GM18519 (cell line): ENCODE measurements around the gene DELE1.
"Not testable (repeated sequence)": the region's sequence is repeated elsewhere in the genome, so short reads cannot be mapped to it uniquely, and the experiment has no call there.

Experiments
- ATAC-seq: cut with Tn5 transposase; IDR thresholded peaks from one replicate; pipeline ENCODE4 v1.9.1; 2021; ENCODE audit warnings: mild to moderate bottlenecking, moderate library complexity; ENCODE audit not compliant: unreplicated experiment, low FRiP score

DELE1 gene

DNA sequence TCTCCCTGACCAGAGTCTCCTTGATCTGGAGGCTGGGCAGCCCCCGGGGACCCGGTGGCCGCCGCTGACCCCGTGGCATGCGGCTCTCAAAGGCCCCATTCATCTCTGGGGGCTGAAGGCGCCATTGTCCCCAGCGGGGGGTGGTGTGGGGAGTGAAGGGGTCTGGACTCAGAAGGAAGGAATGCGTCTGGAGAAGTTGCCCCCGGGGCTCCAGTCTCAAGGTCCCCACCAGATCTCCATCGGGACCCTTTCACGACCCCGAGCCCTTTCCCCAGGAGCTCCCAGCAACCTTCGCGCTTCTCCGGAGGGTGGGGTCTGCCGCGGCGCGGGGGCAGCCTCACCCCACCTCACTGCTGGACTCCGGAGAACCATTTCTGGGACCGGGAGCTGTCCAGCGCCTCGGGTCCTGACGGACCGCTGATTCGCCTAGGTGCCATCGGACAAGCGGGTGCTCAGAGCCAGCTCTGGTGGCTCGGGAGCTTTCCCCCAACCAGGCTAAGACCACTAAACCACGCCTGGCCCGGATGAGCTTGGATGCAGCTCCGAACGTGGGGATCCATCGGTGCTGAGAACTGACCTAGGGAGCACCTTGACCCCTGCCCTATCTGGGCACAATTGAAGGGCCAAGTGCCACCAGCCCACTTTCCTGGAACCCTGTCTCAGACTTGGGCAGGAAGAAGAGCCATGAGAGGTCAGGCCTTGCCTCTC, 40.3 kb upstream of the DELE1 start:
- ATAC-seq = no peak

DNA sequence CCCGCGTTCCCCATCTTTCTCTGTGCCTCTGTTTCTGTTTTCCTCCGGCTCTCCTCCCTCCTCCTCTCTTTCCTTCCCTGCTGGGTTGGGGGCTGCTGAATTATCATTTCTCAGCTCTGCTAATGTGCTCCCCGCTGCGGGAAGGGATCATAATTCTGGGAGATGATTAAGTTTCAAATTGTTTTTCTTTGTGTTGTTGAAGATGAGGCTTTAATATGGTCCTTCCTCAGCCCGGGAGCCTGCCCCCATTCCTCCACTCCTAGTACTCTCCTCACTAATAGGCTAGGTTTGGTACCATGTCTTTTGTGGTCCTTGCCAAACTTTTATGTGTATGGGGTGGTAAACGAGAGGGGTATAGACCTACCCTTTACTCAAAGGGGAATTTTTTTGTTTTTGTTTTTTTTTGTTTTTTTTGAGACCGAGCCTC, 39.8 kb upstream of the DELE1 start:
- no peak for ATAC-seq

DNA sequence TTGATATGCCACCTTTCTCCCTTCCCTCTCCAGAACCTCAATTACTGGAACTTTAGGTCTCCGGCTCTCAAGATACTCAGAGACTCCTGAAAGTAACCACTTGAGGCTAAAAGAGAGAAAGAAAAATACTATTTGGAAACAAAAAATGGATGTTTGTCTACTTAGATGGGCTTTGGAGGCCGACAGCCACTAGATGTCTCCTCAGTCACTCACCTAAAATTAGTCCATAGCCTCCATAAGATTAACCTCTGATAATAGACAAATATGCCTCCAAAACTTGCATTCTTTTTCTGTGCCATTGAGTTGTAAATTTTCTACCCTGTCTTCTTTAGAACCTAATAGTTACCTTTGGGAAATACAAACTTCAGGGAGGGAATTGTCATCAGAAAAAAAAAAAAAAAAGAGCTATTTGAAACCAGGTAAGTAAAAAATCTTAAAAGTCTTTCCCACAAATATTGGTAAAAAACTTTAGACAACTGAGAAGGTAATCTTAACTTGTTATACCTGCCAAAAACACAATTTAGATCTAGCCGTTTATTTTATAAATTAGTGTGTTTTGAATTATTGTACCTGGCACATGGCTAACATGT, 34.3 kb upstream of the DELE1 start:
- no peak for ATAC-seq

DNA sequence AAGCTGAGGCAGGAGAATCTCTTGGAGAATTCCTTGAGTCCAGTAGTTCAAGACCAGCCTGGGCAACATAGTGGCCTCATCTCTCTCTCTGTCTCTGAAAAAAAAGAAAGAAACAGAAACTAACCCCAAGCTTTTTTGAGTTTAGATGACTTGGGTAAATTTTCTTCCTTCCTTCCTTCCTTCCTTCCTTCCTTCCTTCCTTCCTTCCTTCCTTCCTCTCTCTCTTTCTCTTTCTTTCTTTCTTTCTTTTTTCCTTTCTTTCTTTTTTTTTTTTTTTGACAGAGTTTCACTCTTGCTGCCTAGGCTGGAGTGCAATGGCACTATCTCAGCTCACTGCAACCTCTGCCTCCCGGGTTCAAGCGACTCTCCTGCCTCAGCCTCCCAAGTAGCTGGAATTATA, 33.2 kb upstream of the DELE1 start:
- not testable (repeated sequence) for ATAC-seq

DNA sequence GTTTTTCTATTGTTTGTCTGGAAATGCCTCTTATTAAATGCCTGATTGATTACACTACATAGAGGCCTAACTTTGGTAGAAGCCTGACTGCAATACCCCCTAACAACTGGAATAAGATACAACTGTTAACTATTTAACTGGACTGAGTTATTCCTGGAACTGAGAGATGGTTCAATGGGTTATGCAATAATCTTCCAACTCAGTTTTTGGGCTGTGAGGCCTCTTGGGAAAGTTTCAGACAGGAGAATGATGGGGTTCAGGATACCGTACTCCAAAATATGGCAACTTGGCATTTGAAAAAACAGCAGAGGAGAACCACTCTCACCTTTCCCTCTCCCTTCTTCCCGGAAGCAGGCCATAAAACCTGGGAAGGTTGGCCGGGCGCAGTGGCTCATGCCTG, 26.2 kb upstream of the DELE1 start:
- ATAC-seq = no peak

DNA sequence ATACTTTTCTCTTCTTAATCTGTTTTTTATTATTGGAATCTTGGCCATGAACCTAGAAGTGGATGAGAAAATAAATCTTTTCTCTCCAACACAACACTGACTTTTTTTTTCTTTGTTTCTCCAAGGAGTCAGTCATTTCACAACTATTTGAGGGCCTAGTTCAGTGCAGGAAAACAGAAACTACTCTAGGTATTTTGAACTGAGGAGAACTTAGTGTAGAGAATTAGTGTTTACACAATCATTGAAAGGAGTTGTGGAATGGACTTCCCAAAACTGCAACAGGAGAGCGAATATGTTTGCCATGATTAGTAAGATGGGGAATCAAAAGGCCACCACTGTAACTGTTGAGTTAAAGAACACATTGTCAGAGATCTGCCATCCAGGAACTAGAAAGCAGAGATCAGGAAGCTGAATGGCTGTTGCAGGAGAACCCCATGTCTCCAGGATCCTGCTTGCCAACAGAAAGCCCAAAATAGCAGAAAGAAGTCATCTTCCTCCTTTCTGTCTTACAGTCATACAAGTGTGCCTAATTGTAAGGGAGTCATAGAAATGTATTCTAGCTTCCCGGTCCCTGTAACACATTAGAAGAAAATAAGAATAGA, 25.1 kb upstream of the DELE1 start:
- ATAC-seq = no peak

DNA sequence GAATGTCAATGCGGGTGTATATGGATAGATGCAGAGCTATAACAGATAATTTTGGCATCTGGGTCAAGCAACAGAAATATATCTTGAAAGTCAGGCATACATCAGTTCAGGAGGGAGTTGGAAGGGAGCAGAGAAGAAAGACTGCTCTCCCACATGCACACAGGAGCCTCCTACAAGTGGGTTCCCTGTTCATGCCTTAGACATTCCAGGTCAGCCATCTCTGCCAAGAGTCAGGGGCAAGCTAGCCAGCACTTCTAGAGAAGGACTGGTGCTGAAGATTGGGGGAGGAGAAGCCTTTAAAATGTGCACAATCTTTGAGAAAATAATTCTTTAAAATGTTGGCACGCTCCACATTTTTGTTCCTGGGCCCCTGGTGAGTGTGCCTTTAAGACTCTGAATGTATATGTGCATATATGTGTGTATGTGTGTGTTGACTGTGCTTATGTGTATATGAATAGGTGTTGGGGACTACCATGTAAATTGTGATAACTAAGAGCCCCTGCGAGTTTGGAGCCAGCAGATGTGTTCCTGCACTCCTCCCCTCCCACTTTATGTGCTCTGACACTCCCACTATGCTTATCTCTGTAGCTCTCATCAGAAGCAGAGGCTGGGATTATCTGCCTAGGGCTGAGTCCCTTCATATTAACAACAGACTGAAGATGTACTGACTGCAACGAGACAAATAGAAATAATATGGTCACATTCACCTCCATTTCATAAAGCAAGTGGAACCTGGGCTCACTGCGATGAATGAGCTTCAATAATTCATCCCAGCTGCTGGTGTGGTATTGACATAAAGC, 21.5 kb upstream of the DELE1 start:
- ATAC-seq = no peak

DNA sequence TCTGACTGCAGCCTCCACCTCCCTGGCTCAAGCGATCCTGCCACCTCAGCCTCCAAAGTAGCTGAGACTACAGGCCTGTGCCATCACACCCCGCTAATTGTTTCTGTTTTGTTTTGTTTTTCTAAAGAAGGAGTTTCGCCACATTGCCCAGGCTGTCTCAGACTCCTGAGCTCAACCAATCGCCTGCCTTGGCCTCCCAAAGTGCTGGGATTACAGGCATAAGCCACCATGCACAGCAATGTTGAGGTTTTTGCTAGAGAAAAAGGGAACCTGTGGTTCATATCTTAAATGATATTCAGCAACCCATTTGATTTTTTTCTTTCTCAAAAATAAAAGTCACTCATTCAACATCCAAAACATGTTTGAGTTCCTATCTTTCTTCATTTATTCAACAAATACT, 20.4 kb upstream of the DELE1 start:
- no peak for ATAC-seq

DNA sequence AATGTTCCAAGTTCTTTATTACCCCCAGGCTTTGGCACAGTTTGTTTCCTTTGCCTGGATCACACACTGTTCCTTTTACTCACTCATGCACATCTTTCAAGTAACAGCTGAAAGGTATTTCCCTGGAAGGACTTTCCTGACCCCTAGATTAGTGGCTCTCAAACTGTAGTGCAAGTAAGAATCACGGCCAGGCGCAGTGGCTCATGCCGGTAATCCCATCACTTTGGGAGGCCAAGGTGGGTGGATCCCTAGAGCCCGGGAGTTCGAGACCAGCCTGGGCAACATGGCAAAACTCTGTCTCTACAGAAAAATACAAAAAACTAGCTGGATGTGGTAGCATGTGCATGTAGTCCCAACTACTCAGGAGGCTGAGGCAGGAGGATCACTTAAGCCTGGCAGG, 19.1 kb upstream of the DELE1 start:
- ATAC-seq = no peak

DNA sequence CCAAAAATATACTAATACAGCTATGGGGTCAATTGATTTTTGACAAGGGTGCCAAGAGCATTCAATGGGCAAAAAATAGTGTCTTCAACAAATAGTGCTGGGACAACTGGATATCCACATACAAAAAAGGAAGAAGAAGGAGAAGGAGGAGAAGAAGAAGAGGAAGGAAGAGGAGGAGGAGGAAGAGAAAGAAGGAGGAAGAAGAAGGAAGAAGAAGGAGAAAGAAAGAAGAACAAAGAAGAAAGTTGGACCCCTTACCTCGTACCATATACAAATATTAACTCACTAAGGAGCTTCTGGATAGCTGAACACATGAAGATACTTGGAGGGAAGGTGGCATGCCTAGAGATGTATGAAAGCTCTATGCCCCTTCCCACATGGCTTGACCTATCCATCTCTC, 17.2 kb upstream of the DELE1 start:
- ATAC-seq = no peak

DNA sequence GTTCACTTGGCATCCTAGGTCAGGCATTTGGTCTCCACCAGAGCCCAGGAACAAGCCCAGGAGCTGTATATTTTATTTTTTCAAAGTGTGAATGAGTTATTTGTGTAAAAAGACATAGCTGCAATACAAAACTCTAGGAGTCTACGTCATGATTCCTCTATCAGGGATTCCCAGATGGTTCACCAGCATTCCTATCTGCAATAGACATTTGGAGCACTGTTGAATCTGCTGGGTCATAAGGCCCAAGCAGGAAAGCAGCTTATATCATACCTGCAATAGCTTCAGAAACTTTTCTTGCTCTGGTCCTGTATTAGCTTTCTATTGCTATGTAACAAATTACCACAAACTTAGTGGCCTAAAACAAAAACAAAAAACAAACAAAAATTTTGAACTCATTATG, 16.7 kb upstream of the DELE1 start:
- no peak for ATAC-seq

DNA sequence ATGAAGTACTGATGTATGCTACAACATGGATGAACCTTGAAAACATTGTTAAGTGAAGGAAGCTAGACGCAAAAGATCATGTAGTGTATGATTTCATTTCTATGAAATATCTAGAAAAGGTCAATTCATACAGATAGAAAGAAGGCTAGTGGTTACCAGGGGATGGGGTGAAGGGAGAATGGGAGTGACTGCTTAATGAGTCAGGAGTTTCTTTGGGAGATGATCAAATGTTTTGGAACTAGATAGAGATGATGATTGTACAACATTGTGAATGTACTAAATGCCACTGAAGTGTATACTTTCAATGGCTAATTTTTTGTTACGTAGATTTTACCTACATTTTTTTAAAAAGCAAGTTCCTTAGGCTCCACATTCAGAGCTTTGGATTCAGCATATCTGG, 14.9 kb upstream of the DELE1 start:
- no peak for ATAC-seq

DNA sequence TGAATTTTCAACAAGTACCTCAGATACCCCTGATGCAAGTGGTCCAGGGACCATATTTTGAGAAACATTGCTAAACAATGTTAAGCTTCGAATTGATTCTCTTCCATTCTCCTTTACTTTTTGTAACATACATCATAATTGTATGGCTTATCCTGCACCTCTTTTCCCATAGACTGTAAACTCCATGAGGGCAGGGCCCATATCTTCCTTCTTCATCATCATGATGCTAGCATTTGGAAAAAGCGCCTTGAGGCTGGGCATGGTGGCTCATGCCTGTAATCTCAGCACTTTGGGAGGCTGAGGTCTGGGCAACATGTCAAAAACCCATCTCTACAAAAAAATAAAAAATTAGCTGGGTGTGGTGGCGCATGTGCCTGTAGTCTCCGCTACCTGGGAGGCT, 14.5 kb upstream of the DELE1 start:
- no peak for ATAC-seq

DNA sequence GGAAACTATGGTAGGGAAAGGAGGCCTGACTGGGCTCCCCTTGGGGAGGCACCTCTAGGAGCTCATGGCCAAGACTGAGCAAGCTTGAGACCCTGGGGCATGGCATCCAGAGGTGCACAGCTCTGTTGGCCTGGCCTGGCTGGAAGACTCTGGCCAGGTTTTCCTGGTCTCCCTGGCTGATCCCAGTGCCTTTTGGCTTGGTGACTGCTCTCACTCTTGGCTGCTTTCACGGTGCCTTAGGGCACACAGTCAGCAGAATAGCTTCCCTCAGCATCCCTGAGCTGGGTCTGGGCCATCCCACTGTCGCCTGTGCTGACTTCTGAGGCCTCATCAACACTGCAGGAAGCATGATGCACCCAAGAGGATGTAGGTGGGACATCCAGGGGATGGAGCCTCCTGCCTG, 13.4 kb upstream of the DELE1 start:
- ATAC-seq = no peak

DNA sequence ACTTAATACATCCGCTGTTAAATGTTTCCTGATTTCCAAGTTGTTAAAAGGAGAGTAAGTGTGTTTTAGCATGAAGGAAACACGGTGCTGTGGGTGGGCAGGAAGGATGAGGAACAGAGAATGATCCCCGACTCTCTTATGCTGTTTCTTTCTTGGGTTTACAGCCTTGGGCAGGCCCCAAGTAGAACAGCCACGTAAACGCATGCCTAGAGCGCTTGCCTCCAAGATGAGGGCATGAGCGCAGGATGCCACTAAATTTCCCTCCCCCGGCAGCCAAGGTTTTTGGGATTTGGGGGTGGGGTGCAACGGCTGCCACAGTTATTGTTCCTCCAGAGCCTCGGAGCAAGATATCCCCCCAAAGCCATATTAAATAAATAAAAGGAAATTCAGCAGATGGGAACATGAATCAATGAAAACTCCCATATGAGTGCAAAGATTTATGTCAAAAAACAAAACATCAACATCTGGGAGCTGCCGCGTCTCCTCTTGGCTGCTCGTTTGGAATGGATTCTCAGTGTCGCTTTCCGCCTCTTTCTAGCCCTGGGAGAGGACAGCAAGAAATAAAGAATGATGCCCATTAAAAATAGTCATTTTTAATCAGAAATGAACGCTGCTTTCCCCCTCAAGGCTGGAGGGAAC, 10.0 kb upstream of the DELE1 start:
- no peak for ATAC-seq

DNA sequence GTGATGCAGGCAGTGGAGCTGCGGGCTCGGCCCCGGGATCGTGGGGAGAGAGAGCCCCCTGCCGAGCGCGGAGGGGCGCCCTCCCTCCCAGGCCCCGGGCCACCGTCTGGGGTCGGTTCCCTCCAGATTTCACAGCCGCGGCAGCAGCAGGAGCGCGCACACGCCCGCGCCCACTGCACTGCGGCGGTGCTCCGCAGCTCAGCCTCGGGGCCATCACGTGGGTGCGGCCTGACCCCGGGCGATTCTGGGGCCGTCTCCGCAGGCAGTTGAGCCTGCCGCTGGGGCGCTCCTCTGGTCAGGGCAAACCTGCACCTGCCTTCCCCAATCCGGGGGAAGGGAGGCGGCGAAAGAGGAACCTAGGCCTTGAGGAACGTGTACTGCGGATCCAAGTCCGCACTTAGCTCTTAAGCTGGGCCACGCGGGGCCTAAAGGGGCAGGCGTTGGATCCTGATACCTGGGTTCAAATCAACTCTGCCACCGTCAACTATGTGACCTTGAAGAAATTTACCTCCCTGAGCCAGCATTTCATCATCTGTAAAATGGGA, 9.4 kb upstream of the DELE1 start:
- ATAC-seq = no peak

DNA sequence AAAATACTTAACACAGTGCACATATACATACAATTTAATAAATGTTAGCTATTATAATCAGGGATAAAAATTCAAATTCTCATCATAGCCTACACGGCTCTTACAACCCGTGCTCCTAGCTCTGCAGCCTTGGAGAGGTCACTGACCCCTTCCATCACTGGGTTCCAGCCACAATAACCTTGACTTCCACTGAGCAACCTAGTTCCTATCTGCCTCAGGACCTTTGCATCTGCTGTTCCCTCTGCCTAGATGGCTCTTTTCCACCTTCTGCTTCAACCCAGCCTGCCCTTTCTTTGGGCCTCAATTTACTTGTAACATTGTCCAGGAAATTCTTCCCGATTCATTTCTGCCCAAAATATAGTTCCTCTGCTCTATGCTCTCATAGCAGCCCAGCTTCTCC, 8.9 kb upstream of the DELE1 start:
- no peak for ATAC-seq

DNA sequence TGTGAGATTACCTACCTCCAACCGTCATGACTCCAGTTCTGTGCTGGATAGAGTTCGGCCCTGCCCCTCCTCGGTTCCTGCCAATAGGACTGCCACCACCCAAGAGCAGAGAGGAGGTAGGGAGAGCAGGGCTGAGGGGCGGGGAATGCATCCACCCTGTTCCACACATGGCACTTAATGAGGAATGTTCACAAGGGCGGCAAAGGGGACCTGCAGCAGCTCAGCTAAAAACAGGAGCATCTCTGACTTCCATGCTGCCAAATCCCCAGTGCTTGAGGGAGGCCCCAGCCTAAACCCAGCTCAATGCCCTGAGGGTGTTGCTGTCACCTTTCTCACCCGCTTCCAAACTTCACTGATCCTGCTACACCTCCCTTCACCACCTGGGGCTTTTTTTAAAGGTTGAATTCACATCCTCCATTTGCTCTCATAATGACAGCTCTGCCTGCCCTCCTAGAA, 7.8 kb upstream of the DELE1 start:
- no peak for ATAC-seq

DNA sequence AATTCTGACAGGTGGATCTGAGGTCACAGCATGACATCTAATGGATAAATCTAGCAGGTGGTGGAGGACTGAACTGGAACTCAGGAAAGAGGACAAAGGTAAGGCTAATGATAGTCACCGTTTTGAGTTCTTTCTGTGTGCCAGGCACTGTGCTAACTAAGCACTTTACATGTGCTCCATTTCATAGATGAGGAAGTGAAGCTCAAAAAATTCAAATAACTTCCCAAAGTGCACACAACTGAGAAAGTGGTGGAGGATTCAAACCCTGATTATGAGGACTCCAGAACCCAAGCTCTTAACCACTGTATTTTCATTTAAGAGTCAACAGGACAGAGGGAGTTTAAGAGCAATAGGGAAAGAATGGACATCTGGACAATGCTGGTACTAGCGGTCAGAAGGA, 7.1 kb upstream of the DELE1 start:
- no peak for ATAC-seq

DNA sequence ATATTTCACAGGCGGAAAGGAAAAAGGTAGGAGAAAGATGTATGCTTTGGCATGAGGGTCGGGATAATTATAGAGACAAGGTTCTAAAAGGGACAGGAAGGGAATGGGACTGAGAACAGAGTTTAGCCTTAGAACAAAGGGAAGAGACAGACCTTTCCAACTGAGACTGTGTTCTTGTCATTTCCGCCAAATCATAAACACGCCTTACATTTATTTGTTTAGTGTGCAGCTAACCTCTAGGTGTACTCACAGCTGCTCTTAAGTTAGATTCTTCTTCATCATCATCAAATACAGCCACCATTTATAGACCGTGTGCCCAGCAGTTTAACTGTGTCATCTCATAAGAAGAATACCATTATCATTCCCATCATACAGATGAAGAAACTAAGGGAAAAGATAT, 5.9 kb upstream of the DELE1 start:
- no peak for ATAC-seq
